CD4-positive, alpha-beta T cell treated with Interleukin-4 for 1 hour (primary cell): Measurements from ENCODE around the gene BRME1.
A peak's percentile ranks its signal among the peaks of the same experiment; 100 is the strongest.

Source experiments
- DNase-seq, 2 donors: peaks; one replicate each; pipeline ENCODE4 v3.0.0-alpha.2; 2020 to 2022

BRME1 gene

DNA sequence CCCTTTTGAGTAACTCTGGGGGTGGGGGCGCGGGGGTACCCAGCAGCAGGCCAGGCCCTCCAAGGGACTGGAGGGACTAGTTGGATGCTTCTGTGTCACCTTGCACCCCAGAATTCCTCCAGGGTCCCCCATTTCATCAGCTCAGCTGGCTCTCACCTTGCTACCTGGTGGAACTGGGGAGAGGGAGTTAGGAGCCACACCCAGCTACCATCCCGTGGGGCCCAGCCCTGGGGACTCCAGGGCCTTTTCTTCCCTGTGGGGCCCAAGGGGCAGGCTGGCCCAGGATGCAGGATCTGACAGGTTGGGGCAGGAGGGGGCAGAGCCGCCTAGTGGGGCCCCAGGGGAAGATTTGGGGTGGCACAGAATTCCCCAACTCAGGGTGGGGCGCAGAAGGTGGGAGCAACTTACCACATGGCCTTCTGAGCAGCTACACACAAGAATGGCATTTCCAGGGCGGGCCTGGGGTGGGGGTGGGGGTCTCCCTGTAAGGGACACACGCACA, 61.7 kb downstream of the BRME1 start:
- peak in 1 of 2 donors; percentile 52 for DNase-seq

DNA sequence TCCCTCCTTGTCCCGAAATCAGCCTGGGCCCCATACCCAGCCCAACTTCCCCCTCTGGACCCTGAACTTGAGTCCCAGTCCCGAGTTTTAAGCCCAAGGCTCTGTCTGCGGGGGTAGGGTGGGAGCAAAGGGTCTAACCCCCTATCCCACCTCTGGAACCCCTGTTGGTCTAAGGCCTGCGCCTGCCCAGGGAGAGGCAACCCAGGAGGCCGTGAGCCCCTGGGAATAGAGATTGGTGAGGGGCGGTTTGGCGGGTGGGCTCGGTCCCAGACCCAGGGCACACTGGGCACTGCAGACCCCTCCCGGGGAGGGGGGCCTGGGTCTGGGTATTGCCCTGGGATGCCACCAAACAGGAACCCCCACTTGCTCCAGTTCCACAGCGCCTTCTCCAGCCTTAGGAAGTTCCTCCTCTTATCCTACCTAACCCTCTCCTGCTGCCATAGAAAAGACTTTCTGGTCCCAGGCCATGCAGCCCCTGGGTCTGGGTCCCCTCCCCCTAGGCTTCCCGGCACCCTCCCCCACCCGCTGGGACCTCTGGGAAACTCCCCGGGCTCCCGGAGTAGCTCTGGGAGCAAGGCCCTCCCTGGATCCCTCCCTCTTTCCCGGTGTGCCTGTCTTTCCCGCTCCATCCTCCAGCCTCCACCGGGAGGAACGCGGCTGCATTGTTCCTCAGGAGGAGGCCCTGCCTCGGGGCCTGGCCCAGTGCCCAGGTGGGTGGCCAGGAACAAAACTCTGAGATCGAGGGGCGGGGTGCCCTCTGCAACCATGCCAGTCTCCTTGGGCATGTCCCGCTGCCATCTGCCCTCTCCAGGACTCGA, 62.6 kb downstream of the BRME1 start:
- DNase-seq, result no peak

- DNase-seq, result peak; percentile 91 to 92
Observed at GRCh38 chr19:13842291-13843103, 63.4 kb downstream of the BRME1 start.

DNA sequence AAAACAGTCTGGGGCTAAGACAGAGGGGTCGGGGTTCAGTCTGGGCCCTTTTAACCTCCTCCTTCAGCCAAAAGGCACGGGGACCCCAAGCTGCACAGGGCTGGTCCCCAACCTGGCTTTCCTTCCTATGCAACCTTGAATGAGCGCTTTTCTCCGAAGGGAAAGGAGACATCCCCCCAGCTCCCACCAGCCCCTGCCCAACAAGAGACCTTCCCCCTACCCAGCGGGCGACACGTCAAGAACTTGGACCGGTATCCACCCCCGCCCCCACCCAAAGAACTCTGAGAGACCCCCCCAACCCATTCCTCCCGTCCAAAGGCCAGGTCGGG, 64.0 kb downstream of the BRME1 start:
- peak in 1 of 2 donors; percentile 65 for DNase-seq

GRCh38 chr19:13841086-13841961, 64.6 kb downstream of the BRME1 start:
- DNase-seq, result peak; percentile 72 to 76

GRCh38 chr19:13840305-13841085, 65.4 kb downstream of the BRME1 start:
- DNase-seq, result peak; percentile 79

DNA sequence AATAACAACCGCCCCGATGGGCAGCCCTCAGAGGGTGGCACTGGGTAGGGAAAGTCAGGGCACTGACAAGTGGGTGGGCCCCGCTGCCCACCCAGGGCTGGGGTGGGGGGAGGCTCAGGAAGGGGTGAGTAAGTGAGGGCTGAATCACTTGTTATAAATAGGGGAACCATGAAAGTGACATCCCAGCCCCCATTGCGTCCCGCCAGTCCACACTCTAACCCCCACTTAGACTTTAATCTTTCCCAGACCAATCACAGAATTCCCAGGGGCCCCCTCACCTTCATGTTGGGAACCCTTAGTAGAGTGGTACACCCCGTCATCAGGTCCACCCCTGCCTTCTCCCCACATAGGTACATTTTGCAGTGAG, 66.0 kb downstream of the BRME1 start:
- no peak for DNase-seq

DNA sequence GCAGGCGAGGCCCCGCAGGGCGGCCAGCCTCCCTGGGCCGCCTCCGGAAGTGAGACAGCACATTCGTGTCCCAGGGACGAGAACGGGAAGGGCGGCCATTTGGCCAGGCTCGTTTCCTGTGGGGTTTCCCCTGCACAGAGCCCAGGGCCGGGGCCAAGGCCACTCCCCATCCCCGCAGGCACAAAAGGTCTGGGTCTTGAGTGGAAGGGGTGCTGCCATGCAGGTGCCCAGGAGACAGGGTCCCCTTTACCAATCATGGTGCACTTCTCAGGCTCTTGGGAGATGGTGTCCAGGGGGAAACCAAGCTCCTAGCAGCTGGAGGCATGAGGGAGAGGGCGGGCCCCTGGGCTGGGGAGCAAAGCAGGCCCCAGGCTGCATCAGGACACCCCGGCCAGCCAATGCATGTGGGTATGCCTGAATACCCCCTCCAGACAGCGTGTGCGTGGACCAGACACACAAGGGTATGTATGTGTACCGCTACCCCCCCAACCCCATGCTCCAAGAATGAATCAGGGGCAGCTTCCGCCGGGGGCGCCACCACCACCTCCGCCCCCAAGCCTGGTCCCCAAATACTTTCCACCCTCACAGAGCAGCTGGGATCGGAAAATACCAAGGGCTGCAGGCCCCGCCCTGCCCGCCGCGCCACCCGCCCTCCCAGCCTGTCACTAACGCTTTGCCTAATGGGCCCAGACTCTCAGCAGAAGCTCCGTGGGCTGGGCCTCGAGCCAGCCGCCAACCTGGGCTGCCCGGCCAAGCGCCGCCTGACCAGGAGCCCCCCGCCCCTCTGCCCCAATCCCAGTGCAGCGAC, 66.6 kb downstream of the BRME1 start:
- peak; percentile 89 to 91 for DNase-seq

GRCh38 chr19:13838435-13839129, 67.3 kb downstream of the BRME1 start:
- DNase-seq, result no peak

DNA sequence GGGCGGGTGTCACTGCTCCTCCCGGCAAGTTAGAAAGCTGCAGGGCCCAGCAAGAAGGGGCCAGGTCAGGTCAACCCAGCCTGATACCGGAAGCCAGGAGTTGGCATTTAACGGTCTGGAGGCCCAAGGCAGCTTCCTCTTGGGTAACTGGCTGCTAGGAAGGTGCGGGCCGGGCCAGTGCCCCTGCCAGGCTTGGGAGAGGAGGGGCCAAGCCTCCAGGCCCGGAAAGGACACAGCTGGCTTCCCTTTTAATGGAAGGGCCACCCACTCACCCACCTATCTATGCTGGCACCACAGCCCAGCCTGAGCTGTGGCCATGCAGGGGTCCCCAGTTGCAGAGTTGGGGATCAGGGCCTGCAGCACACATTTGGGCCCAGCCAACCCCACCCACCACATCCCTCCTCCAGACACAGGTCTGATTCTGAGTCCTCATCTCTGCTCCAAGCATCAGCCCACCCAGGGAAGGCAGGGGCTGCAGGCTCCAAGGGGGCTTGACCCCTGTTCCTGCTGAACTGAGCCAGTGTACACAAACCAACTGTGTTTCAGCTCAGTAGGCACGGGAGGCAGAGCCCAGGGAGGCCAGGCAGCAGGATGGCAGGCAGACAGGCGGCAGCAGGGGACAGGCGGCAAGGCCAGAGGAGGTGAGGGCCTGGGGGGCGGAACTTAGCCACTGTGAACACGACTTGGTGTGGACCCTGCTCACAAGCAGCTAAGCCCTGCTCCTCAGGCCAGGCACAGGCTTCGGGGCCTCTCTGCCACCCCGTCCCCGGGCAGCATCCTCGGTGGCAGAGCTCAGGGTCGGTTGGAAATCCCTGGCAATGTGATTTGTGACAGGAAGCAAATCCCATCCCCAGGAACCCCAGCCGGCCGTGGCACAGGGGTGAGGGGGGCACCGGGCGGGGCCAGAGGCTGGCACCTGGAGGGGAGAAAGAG, 69.9 kb downstream of the BRME1 start:
- peak; percentile 70 to 71 for DNase-seq

DNA sequence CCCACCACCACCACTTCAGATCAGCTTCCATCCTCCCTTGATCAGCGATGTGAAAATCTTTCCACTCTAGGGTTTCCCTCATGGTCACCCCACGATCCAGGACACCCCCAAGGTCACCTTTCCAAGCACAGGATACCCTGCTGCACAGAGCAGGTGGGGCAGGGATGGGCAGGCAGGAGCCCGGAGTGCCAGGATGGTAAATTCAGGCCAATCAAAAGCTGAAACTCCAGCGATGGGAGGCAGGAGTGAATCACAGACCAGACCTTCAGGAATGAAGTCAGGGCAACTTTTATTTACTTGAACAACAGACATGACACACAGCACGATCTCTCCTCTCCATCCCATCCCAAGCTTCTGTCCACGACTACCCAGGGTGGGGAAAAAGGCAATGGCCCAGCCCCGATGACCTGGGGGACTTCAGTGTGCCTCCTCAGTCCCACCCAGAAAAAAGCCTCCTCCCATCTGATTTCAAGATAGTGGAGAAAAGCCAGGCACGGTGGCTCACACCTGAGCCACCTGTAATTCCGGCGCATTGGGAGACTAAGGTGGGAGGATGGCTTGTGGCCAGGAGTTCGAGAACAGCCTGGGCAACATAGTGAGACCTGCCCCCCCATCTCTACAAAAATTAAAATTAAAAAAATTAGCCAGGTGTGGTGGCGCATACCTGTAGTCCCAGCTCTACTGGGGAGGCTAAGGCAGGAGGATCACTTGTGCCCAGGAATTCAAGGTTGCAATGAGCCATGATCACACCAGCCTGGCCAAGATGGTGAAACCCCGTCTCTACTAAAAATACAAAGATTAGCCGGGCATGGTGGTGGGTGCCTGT, 71.5 kb downstream of the BRME1 start:
- peak; percentile 38 to 64 for DNase-seq

DNA sequence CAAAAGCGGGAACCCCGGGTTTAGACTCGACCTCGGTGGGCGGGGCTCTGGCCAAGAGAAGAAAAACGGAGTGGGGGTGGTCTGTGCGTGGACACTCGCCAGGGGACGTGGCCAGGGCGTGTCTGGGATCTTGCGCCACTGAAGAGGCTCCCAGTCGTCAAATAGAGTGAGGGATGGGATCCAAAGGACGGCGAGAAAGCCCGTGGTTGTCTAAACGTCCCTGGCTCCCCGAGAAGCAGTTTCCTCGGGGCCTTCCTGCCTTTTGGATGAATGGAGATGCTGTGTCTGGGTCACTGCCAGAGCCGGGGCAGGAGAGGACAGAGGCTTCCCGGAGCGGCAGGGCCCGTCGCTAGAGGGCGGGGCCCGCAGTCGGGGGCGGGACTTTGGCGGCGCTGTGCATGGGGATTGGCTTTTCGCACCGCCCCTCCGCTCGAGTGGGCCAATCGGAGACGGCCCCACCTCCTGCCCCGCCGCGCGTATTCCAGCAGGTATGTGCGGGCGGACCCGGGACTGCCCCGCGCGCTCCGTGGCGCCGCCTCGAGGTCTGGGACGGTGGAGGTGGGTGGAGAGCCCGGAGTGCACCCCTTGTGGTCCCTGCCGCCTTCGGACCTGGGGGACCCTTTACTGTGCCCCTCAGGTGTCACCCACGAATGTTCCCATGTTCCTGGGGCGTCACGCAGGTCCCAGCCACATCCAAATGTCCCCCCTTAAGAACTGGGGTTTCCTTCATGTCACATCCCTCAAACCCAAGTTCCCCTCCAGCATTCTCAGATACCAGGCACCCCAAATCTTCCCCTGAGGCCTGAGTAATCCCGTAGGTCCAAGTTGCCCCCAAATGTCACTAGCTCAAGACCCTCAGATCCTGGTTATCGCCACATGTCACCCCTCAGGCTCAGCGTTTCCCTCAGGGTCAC, 72.3 kb downstream of the BRME1 start:
- peak; percentile 96 for DNase-seq
